DND-41 (cell line): Measurements from ENCODE around the gene ZNF3.
A peak's percentile ranks its signal among the peaks of the same experiment; 100 is the strongest.

ENCODE experiments used
- ATAC-seq: fragments of 200-7000 bp; cut with Tn5 transposase; 3 replicates; pipeline ENCODE4 v1.9.1; 2021; ENCODE audit warnings: low read depth; ENCODE audit not compliant: insufficient read depth
- DNase-seq: peaks from one replicate; pipeline ENCODE4 v3.0.0-alpha.2; 2020
- H2AFZ ChIP-seq: 2 replicates; pipeline ENCODE4 v1.6.0; 2012; ENCODE audit warnings: low read depth, low read length
- H3K27ac ChIP-seq: 2 replicates; pipeline ENCODE4 v1.5.1; 2012; ENCODE audit warnings: low read length, inconsistent platforms
- H3K27me3 ChIP-seq: fragments of 200-600 bp; sonication (generic); 2 replicates; pipeline ENCODE4 v1.6.0; 2012; ENCODE audit warnings: low read length, mild to moderate bottlenecking, inconsistent platforms; ENCODE audit not compliant: insufficient read depth, poor library complexity
- H3K36me3 ChIP-seq: 2 replicates; pipeline ENCODE4 v1.5.1; 2012; ENCODE audit warnings: low read length, inconsistent platforms; ENCODE audit not compliant: insufficient read depth
- H3K4me1 ChIP-seq: 2 replicates; pipeline ENCODE4 v1.5.1; 2012; ENCODE audit warnings: mild to moderate bottlenecking, low read length; ENCODE audit not compliant: insufficient read depth
- H3K4me2 ChIP-seq: 2 replicates; pipeline ENCODE4 v1.6.0; 2012; ENCODE audit warnings: mild to moderate bottlenecking, moderate library complexity, low read length, inconsistent platforms; ENCODE audit not compliant: insufficient read depth
- H3K4me3 ChIP-seq, 2 experiments: fragments of 200-600 bp in 1 of 2; shearing (Covaris generic) in 1 of 2; 2 replicates each; pipeline ENCODE4 v1.5.1; 2012 to 2016; ENCODE audit warnings: inconsistent platforms in 2 of 2, low read length in 2 of 2, mild to moderate bottlenecking in 2 of 2, low read depth in 1 of 2, moderate library complexity in 1 of 2
- H3K79me2 ChIP-seq: 2 replicates; pipeline ENCODE4 v1.6.0; 2012; ENCODE audit warnings: low read length, inconsistent platforms; ENCODE audit not compliant: insufficient read depth
- H3K9ac ChIP-seq: 2 replicates; pipeline ENCODE4 v1.6.0; 2012; ENCODE audit warnings: low read depth, mild to moderate bottlenecking, inconsistent platforms, low read length, moderate library complexity
- H3K9me3 ChIP-seq: 2 replicates; pipeline ENCODE4 v1.5.1; 2012; ENCODE audit warnings: low read length, moderate library complexity, mild to moderate bottlenecking, inconsistent platforms; ENCODE audit not compliant: insufficient read depth, severe bottlenecking
- H4K20me1 ChIP-seq: 2 replicates; pipeline ENCODE4 v1.6.0; 2012; ENCODE audit warnings: low read length; ENCODE audit not compliant: insufficient read depth
- EZH2 ChIP-seq: IDR thresholded peaks from 3 replicates; pipeline ENCODE4 v1.6.1; 2012; ENCODE audit warnings: borderline replicate concordance, low read depth, mild to moderate bottlenecking, moderate library complexity, low read length, inconsistent platforms; ENCODE audit not compliant: severe bottlenecking
- TF ChIP-seq, protein P1 (sequence below): IDR thresholded peaks from 2 replicates; pipeline ENCODE4 v1.5.1; 2012; ENCODE audit warnings: borderline replicate concordance, low read length, moderate library complexity, mild to moderate bottlenecking; ENCODE audit not compliant: poor library complexity, severe bottlenecking; ENCODE audit errors: extremely low read depth

Gene ZNF3

DNA sequence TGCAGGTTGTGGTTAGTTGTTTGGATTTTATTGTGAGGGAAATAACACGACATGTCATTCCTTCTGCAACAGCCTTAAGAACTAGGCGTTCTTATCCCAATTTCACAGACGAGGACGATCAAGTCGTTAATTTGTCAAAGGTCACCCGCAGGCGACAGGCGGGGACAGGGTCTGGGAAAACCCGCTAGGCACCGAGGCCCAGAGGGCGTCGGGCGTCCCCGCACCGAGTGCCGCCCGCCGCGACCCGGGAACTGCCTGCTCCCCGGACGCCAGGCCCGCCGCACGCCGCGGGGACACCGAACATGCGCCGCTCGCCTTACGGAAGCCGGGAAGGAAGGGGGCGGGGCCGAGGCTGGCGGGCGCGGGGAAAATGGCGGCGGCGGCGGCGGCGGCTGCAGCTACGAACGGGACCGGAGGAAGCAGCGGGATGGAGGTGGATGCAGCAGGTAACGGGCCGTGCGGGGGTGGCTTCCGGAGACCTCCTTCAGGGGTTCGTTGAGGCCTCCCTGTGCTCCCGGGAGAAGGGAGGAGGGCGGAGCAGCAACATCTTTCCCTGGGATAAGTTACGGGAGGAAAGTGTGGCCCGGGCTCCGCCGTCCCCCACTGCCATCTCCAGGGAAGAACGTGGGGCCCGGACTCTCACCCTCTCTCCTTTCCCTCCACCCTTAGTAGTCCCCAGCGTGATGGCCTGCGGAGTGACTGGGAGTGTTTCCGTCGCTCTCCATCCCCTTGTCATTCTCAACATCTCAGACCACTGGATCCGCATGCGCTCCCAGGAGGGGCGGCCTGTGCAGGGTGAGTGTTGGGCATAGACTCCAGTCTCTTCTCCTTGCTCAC is 7.3 kb upstream of the ZNF3 start, which contains the start of gene COPS6:
COPS6 (plus strand) TSS at position 349 of the 837 bp plus-strand sequence; CDS start at position 371, 22 bp downstream.
- H2AFZ ChIP-seq: peak within 1 kb of the TSS; percentile 81
- peaks cover 33% of the 10 kb centered on the region for H3K4me1 ChIP-seq
- peaks cover 37% of the 10 kb centered on the region for H3K36me3 ChIP-seq
- TF ChIP-seq, protein P1, sequence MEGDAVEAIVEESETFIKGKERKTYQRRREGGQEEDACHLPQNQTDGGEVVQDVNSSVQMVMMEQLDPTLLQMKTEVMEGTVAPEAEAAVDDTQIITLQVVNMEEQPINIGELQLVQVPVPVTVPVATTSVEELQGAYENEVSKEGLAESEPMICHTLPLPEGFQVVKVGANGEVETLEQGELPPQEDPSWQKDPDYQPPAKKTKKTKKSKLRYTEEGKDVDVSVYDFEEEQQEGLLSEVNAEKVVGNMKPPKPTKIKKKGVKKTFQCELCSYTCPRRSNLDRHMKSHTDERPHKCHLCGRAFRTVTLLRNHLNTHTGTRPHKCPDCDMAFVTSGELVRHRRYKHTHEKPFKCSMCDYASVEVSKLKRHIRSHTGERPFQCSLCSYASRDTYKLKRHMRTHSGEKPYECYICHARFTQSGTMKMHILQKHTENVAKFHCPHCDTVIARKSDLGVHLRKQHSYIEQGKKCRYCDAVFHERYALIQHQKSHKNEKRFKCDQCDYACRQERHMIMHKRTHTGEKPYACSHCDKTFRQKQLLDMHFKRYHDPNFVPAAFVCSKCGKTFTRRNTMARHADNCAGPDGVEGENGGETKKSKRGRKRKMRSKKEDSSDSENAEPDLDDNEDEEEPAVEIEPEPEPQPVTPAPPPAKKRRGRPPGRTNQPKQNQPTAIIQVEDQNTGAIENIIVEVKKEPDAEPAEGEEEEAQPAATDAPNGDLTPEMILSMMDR: no peak
- no peak for TF ChIP-seq EZH2
- peak within 1 kb of the TSS; percentile 88 for H3K27ac ChIP-seq
- peaks cover 33% of the 10 kb centered on the region for H3K79me2 ChIP-seq
- H3K4me3 ChIP-seq: peak within 1 kb of the TSS; percentile 50 to 96
- H4K20me1 ChIP-seq: peaks cover 28% of the 10 kb centered on the region
- H3K9ac ChIP-seq: peak within 1 kb of the TSS; percentile 85
- H3K9me3 ChIP-seq: no peaks in the 10 kb centered on the region
- H3K27me3 ChIP-seq: no peaks in the 10 kb centered on the region
- peak; percentile 65 for ATAC-seq
- peak; percentile 86 for DNase-seq
- peak within 1 kb of the TSS; percentile 88 for H3K4me2 ChIP-seq

DNA sequence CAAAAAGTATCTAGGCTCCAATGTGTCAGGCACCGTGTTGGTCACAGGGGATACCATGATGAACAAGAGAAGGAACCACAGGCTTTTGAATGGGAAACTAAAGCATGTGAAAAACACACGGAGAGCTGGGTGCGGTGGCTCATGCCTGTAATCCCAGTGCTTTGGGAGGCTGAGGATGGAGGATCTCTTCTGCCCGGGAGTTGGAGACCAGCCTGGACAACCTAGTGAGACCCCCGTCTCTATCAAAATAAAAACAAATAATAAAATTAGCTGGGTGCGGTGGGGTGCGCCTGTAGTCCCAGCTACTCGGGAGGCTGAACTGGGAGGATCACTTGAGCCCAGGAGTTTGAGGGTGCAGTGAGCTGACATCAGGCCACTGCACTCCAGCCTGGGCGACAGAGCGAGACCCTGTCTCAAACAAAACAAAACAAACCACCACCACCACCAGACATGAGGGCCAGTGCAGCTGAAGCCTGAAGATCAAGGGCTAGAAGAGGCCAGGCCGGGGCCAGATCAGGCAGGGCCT is 6.6 kb upstream of the ZNF3 start:
- peak overlapping the region; percentile 88 for H3K4me2 ChIP-seq
- peaks cover 21% of the 10 kb centered on the region for H4K20me1 ChIP-seq
- no peaks in the 10 kb centered on the region for H3K9me3 ChIP-seq
- no peaks in the 10 kb centered on the region for H3K27me3 ChIP-seq
- H3K36me3 ChIP-seq: peaks cover 30% of the 10 kb centered on the region
- H3K9ac ChIP-seq: peak overlapping the region; percentile 85
- H3K27ac ChIP-seq: peak overlapping the region; percentile 88
- DNase-seq: no peak
- peak overlapping the region; percentile 50 to 96 for H3K4me3 ChIP-seq
- no peak for TF ChIP-seq EZH2
- TF ChIP-seq, protein P1: no peak
- ATAC-seq: peak; percentile 3; the same call in 2 of the 3 replicates
- H2AFZ ChIP-seq: peak overlapping the region; percentile 81
- peaks cover 26% of the 10 kb centered on the region for H3K79me2 ChIP-seq
- H3K4me1 ChIP-seq: peaks cover 33% of the 10 kb centered on the region

DNA sequence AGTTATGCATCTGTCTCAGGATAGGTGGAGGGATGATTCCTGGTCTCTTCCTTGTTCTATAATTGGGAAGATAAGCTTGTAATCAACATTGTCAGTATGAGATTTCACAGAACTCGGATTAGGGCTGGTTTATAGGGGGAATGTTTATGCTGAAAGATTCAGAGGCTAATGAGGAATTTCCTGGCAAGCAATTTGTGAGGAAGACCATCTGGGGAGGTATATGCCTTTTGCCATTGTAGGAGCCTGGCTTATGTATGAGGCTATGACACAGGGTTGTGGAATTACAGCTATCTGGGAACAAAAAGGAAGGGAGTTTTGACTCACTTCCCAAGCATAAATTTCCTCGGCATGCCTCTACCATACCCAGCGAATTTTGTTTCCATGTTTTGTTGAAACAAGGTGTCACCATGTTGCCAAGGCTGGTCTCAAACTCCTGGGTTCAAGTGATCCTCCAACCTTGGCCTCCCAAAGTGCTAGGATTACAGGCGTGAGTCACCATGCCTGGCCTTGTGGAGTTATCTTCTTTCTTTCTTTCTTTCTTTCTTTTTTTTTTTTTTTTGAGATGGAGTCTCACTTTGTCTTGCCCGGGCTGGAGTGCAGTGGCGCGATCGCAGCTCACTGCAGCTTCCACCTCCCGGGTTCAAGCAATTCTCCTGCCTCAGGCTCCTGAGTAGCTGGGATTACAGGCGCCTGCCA is 5.7 kb upstream of the ZNF3 start:
- peaks cover 24% of the 10 kb centered on the region for H3K79me2 ChIP-seq
- no peak for TF ChIP-seq EZH2
- TF ChIP-seq, protein P1: no peak

More for the DNA sequence above, 5.7 kb upstream of the ZNF3 start:
- Histone ChIP-seq H3K36me3 (peaks cover 20% of the 10 kb centered on the region), H3K27me3 (no peaks in the 10 kb centered on the region), H3K9ac (no peak overlapping the region), H3K4me1 (peaks cover 37% of the 10 kb centered on the region), H4K20me1 (peaks cover 12% of the 10 kb centered on the region; the same call in 1 of the 2 replicates), H3K4me3 (no peak overlapping the region), H3K9me3 (no peaks in the 10 kb centered on the region), H2AFZ (no peak overlapping the region), H3K27ac (no peak overlapping the region), H3K4me2 (no peak overlapping the region)
- DNase-seq: no peak
- no peak for ATAC-seq
